Naive thymus-derived CD4-positive, alpha-beta T cell (primary cell): ENCODE measurements around the gene HDLBP. TPM values are rescaled to one million over a fixed set of nuclear protein-coding genes. Genes with fewer than 3 reads are reported as not detected.

Source experiments
- ATAC-seq: fragments of 150-1000 bp; cut with Tn5 transposase; 2 replicates; pipeline ENCODE4 v1.10.0; 2021; ENCODE audit warnings: mild to moderate bottlenecking, moderate library complexity
- CTCF ChIA-PET: fragments of 350-600 bp; sonication (Branson Sonifier 250); formaldehyde crosslinking; loops from one replicate; lab custom pipeline; 2021; ENCODE audit warnings: antibody characterized with exemption; lab: Charles Lee
- POLR2A ChIA-PET: fragments of 350-600 bp; sonication (Branson Sonifier 250); formaldehyde crosslinking; loops from one replicate; lab custom pipeline; 2021; ENCODE audit warnings: antibody characterized with exemption, inconsistent platforms; lab: Charles Lee
- DNase-seq, 9 donors: peaks; one replicate each; pipeline versions ENCODE4 v3.0.0 to v3.0.0-alpha.2; 2020 to 2022; ENCODE audit warnings: mixed read lengths in 1 of 9
- H3K27ac ChIP-seq: one replicate; pipeline ENCODE4 v1.7.0; 2013; ENCODE audit warnings: mild to moderate bottlenecking, low read depth, low read length, moderate library complexity
- H3K27me3 ChIP-seq, 2 donors: one replicate each; pipeline ENCODE4 v1.7.0; 2013; ENCODE audit warnings: low read length in 2 of 2, mild to moderate bottlenecking in 2 of 2, moderate library complexity in 2 of 2; ENCODE audit not compliant: control insufficient read depth in 2 of 2, insufficient read depth in 2 of 2
- H3K36me3 ChIP-seq, 3 experiments: 1 replicate in 2 of 3; 2 replicates in 1 of 3; pipeline ENCODE4 v1.7.0; 2013; ENCODE audit warnings: low read length in 3 of 3, mild to moderate bottlenecking in 3 of 3, moderate library complexity in 1 of 3; ENCODE audit not compliant: insufficient read depth in 3 of 3, control insufficient read depth in 2 of 3
- H3K4me1 ChIP-seq, 2 donors: one replicate each; pipeline ENCODE4 v1.7.0; 2013; ENCODE audit warnings: low read length in 2 of 2, mild to moderate bottlenecking in 2 of 2, moderate library complexity in 1 of 2; ENCODE audit not compliant: control insufficient read depth in 2 of 2, insufficient read depth in 2 of 2
- H3K4me3 ChIP-seq: 2 replicates; pipeline ENCODE4 v1.7.0; 2013; ENCODE audit warnings: mild to moderate bottlenecking, low read length
- H3K9me3 ChIP-seq, 3 experiments: 1 replicate in 2 of 3; 2 replicates in 1 of 3; pipeline ENCODE4 v1.7.0; 2013; ENCODE audit warnings: low read length in 3 of 3; ENCODE audit not compliant: control insufficient read depth in 2 of 3
- H3K27ac Mint-ChIP-seq, 9 donors: one replicate each; pipeline ENCODE4 v1.8.0; 2020 to 2022; ENCODE audit warnings: mixed read lengths in 9 of 9, mild to moderate bottlenecking in 8 of 9, moderate library complexity in 5 of 9, inconsistent platforms in 2 of 9
- H3K27me3 Mint-ChIP-seq, 5 donors: one replicate each; pipeline ENCODE4 v1.8.0; 2021 to 2022; ENCODE audit warnings: mixed read lengths in 5 of 5, mild to moderate bottlenecking in 1 of 5
- H3K36me3 Mint-ChIP-seq, 5 donors: one replicate each; pipeline ENCODE4 v1.8.0; 2020 to 2022; ENCODE audit warnings: mixed read lengths in 5 of 5, mild to moderate bottlenecking in 3 of 5, inconsistent platforms in 1 of 5
- H3K4me1 Mint-ChIP-seq, 7 donors: one replicate each; pipeline ENCODE4 v1.8.0; 2020 to 2022; ENCODE audit warnings: mixed read lengths in 7 of 7, mild to moderate bottlenecking in 3 of 7, inconsistent platforms in 1 of 7
- H3K4me3 Mint-ChIP-seq, 10 donors: one replicate each; pipeline ENCODE4 v1.8.0; 2020 to 2022; ENCODE audit warnings: mild to moderate bottlenecking in 10 of 10, mixed read lengths in 10 of 10, moderate library complexity in 6 of 10, inconsistent platforms in 2 of 10
- H3K9me3 Mint-ChIP-seq, 11 donors: one replicate each; pipeline ENCODE4 v1.8.0; 2020 to 2022; ENCODE audit warnings: mixed read lengths in 11 of 11, mild to moderate bottlenecking in 4 of 11, inconsistent platforms in 1 of 11, moderate library complexity in 1 of 11
- intact Hi-C, 2 donors: fragments of 100-400 bp; cut with micrococcal nuclease; formaldehyde crosslinking; loops; one replicate each; pipeline ENCODE4 v1.15.1; 2023
- polyA plus RNA-seq, 2 donors: library from polyadenylated mRNA; unstranded; fragments of 300-500 nt; fragmentation: Illumina TruSeq; gene quantifications; one replicate each; pipeline ENCODE4 v1.2.3, GENCODE V29; 2021
- total RNA-seq, 6 experiments: library from RNA in 5 of 6; stranded (reverse) in 5 of 6; gene quantifications; 1 replicate in 5 of 6; 2 replicates in 1 of 6; pipeline ENCODE4 v1.2.3 and lab custom pipeline; 2021 to 2026

Gene HDLBP
- total and polyA plus RNA-seq, 7 experiments from 2014 or later = 42.8 to 231 (median 153) TPM

DNA sequence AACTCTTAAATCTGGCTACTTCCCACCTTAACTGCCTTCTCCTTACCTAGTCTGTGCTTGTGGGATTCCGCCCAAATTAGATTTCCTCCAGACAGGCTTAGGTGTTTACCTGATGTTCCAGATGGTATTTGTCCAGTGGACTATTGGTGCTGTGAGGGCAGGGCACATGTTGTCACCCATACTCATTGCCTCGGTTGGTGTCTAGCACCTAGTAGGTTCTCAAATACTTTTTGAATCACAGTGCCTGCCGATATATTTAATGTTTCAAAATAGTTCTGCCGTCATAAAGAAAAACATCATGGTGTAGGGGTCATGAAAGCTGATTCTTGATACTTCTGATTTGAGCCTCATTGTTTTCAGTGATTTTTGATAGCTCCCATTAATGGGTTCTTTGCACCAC, 1.4 kb upstream of the HDLBP start:
- Mint-ChIP-seq H3K4me3 (peak overlapping the region; percentile 93 to 100 (median 98)), H3K4me1 (peaks cover 62 to 84% (median 75%) of the 10 kb centered on the region in 7 donors), H3K27me3 (no peaks in the 10 kb centered on the region), H3K9me3 (peaks cover 0 to 3% (median 0%) of the 10 kb centered on the region in 11 donors), H3K36me3 (peaks cover 0 to 21% (median 4%) of the 10 kb centered on the region in 5 donors), H3K27ac (peak overlapping the region; percentile 96 to 100 (median 99))
- POLR2A ChIA-PET = interaction anchor here (0.5 to 5.0 kb wide), 15 partner anchors 15 to 385 kb away, joined by 3 to 87 read pairs (median 4); partner anchors contain the start of genes ATG4B, DTYMK, ING5 and MTERF4
- Histone ChIP-seq H3K9me3 (no peaks in the 10 kb centered on the region), H3K4me3 (peak overlapping the region; percentile 84), H3K27ac (peak overlapping the region; percentile 95), H3K4me1 (peaks cover 45 to 50% of the 10 kb centered on the region in 2 donors), H3K27me3 (no peaks in the 10 kb centered on the region), H3K36me3 (peaks cover 0 to 9% (median 0%) of the 10 kb centered on the region in 3 experiments)
- DNase-seq (no peak), ATAC-seq (no peak)
- intact Hi-C loops = loop anchor here in 1 of 2 donors (2.0 kb wide), 1 partner anchor 16 kb away; no protein-coding TSS in a partner anchor
- CTCF ChIA-PET = interaction anchor here (1.3 kb wide), 1 partner anchor 9 kb away, joined by 3 read pairs; no protein-coding TSS in a partner anchor

- DNase-seq = peak; percentile 79 to 90 (median 86)
- CTCF ChIA-PET = interaction anchor here (1.0 to 1.3 kb wide), 2 partner anchors 9 to 17 kb away, joined by 3 read pairs; no protein-coding TSS in a partner anchor
- intact Hi-C loops = loop anchor here (1.0 to 2.0 kb wide), 22 partner anchors 16 to 755 kb away; partner anchors contain the start of genes ATG4B (in 2 of the 2), DTYMK (in 2 of the 2), FARP2 (in 2 of the 2) and ING5 (in 2 of the 2)
Measured at GRCh38 chr2:241315879-241316631, 583 bp upstream of the HDLBP start, which contains the start of gene SEPTIN2. Gene SEPTIN2, plus strand, starts transcription at chr2:241315925. Its CDS starts 8,308 bp downstream, at chr2:241324233.

DNA sequence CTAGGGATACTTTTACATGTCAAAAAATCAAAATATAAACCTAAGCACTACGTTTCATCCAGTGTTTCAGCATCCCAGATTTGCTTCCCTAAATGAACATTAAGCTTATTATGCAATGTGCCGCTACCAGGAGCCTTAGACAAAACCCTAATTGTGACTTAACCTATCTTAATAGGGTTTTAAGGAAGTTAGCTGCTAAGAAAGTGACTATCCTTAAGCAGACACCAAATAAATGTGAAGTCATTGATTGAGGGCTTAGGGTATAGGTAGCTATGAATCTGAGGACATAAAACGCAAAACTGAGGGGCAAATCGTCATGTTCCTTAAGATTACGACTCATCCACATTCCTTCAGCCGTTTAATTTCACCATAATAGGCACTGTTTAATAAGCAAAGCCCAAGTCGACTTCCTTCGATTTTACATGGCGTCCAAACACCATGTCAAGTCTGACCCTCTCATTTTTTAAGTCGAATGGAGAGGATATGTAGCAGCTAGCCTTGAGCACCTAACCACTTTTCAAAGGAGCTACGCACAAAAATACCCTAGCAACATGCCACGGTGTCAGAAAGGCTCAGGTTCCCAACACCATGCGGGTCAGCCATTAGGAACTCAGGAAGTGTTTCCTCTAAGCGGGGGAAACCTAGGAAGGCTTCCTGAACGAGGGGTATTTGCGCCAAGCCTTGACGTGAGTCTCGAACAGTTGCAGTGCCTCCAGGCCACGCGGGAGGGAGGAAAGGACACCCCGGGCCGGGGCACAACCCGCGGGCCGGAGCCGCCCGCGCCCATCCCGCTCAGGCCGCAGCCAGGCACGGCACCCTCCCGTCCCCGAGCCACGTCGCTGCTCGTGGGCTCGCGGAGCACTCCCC, 1.0 kb downstream of the HDLBP start:
- Mint-ChIP-seq H3K4me3 (peak overlapping the region; percentile 87 to 100 (median 98)), H3K9me3 (peaks cover 0 to 3% (median 0%) of the 10 kb centered on the region in 11 donors), H3K36me3 (peaks cover 0 to 8% (median 4%) of the 10 kb centered on the region in 5 donors), H3K27me3 (no peaks in the 10 kb centered on the region), H3K4me1 (peaks cover 62 to 84% (median 76%) of the 10 kb centered on the region in 7 donors), H3K27ac (peak overlapping the region; percentile 89 to 100 (median 97))
- H3K27ac ChIP-seq = peak overlapping the region; percentile 95
- DNase-seq (no peak), ATAC-seq (no peak)
- no peaks in the 10 kb centered on the region for H3K9me3 ChIP-seq
- CTCF ChIA-PET = interaction anchor here (0.5 to 1.2 kb wide), 5 partner anchors 13 to 417 kb away, joined by 3 to 4 read pairs (median 3); no protein-coding TSS in a partner anchor
- H3K4me3 ChIP-seq = peak overlapping the region; percentile 98
- H3K27me3 ChIP-seq = no peaks in the 10 kb centered on the region
- H3K36me3 ChIP-seq = peaks cover 0 to 9% (median 0%) of the 10 kb centered on the region in 3 experiments
- POLR2A ChIA-PET = interaction anchor here (0.5 to 5.0 kb wide), 21 partner anchors 10 to 746 kb away, joined by 3 to 87 read pairs (median 4); partner anchors contain the start of genes ATG4B, DTYMK, MTERF4 and PASK
- intact Hi-C loops = loop anchor here (1.0 to 2.0 kb wide), 21 partner anchors 14 to 753 kb away; partner anchors contain the start of genes ATG4B (in 2 of the 2), DTYMK (in 2 of the 2), FARP2 (in 2 of the 2) and ING5 (in 2 of the 2)
- H3K4me1 ChIP-seq = peaks cover 42 to 48% of the 10 kb centered on the region in 2 donors

More at GRCh38 chr2:241315879-241316631, 583 bp upstream of the HDLBP start, which contains the start of gene SEPTIN2:
- peaks cover 0 to 18% (median 4%) of the 10 kb centered on the region in 5 donors for H3K36me3 Mint-ChIP-seq
- H3K9me3 ChIP-seq = no peaks in the 10 kb centered on the region
- ATAC-seq = peak; percentile 54
- H3K4me3 Mint-ChIP-seq = peak within 1 kb of the TSS; percentile 93 to 100 (median 98)
- H3K27me3 Mint-ChIP-seq = no peaks in the 10 kb centered on the region
- peak within 1 kb of the TSS; percentile 96 to 100 (median 99) for H3K27ac Mint-ChIP-seq
- H3K9me3 Mint-ChIP-seq = peaks cover 0 to 3% (median 0%) of the 10 kb centered on the region in 11 donors
- peaks cover 0 to 9% (median 0%) of the 10 kb centered on the region in 3 experiments for H3K36me3 ChIP-seq
- POLR2A ChIA-PET = interaction anchor here (0.5 to 5.0 kb wide), 18 partner anchors 14 to 751 kb away, joined by 3 to 87 read pairs (median 4); partner anchors contain the start of genes ATG4B, DTYMK, ING5 and MTERF4
- H3K27me3 ChIP-seq = no peaks in the 10 kb centered on the region
- H3K4me1 Mint-ChIP-seq = peaks cover 62 to 84% (median 75%) of the 10 kb centered on the region in 7 donors
- H3K4me1 ChIP-seq = peaks cover 41 to 42% of the 10 kb centered on the region in 2 donors
- H3K4me3 ChIP-seq = peak within 1 kb of the TSS; percentile 98
- peak within 1 kb of the TSS; percentile 95 for H3K27ac ChIP-seq

DNA sequence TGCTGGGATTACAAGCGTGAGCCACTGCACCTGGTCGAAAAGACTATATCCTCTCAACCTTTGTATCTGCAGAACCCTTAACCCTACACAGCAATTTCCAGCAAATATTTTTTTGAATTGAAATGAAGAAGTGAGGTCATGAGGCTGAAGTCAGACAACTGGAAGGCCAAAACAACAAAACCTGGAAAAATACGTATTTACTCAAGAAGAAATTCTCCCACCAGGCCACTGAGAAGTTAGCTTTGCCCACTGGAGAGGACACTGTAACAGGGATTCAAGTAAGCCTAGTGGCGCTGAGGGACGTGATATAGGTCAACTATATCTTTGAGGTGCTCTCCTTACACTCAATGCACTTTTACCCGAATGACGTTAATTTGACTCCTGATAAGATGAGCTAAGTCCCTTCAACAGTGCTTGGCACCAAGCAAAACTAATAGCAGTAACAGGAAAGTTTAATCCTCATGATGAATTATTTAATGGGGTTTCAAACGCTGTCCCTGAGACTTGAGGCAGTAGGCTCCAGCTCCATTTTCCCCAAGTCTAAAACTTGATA, 1.9 kb downstream of the HDLBP start:
- Histone ChIP-seq H3K27ac (no peak overlapping the region), H3K36me3 (peaks cover 0 to 9% (median 0%) of the 10 kb centered on the region in 3 experiments), H3K4me1 (peaks cover 49 to 50% of the 10 kb centered on the region in 2 donors), H3K4me3 (peak overlapping the region; percentile 98), H3K9me3 (no peaks in the 10 kb centered on the region), H3K27me3 (no peaks in the 10 kb centered on the region)
- CTCF ChIA-PET = no interaction called here
- intact Hi-C loops = loop anchor here in 1 of 2 donors (2.0 kb wide), 3 partner anchors 23 to 303 kb away; partner anchors contain the start of gene MTERF4
- DNase-seq = no peak
- H3K4me1 Mint-ChIP-seq = peaks cover 62 to 84% (median 77%) of the 10 kb centered on the region in 7 donors
- POLR2A ChIA-PET = interaction anchor here (0.6 to 5.0 kb wide), 5 partner anchors 12 to 761 kb away, joined by 3 to 87 read pairs (median 6); partner anchors contain the start of genes DTYMK and PASK
- H3K9me3 Mint-ChIP-seq = peaks cover 0 to 3% (median 0%) of the 10 kb centered on the region in 11 donors
- ATAC-seq = no peak
- peak overlapping the region; percentile 58 to 100 (median 97) for H3K4me3 Mint-ChIP-seq
- peaks cover 0 to 12% (median 4%) of the 10 kb centered on the region in 5 donors for H3K36me3 Mint-ChIP-seq
- H3K27ac Mint-ChIP-seq = peak overlapping the region in 8 of 9 donors; percentile 89 to 100 (median 97)
- H3K27me3 Mint-ChIP-seq = no peaks in the 10 kb centered on the region

GRCh38 chr2:241312082-241312481, 3.4 kb downstream of the HDLBP start:
- Histone ChIP-seq H3K27ac (no peak overlapping the region), H3K36me3 (peaks cover 0 to 9% (median 0%) of the 10 kb centered on the region in 3 experiments), H3K4me3 (no peak overlapping the region), H3K9me3 (no peaks in the 10 kb centered on the region), H3K4me1 (peaks cover 35 to 36% of the 10 kb centered on the region in 2 donors), H3K27me3 (no peaks in the 10 kb centered on the region)
- H3K9me3 Mint-ChIP-seq = peaks cover 0 to 3% (median 0%) of the 10 kb centered on the region in 11 donors
- peak overlapping the region in 7 of 9 donors; percentile 26 to 97 (median 88) for H3K27ac Mint-ChIP-seq
- ATAC-seq = no peak
- peaks cover 0 to 6% (median 4%) of the 10 kb centered on the region in 5 donors for H3K36me3 Mint-ChIP-seq
- ChIA-PET POLR2A (interaction anchor here (0.5 to 1.2 kb wide), 5 partner anchors 9 to 210 kb away, joined by 3 to 4 read pairs (median 3); partner anchors contain the start of gene MTERF4), CTCF (no interaction called here)
- H3K27me3 Mint-ChIP-seq = no peaks in the 10 kb centered on the region
- no peak for DNase-seq
- peaks cover 56 to 84% (median 72%) of the 10 kb centered on the region in 7 donors for H3K4me1 Mint-ChIP-seq
- H3K4me3 Mint-ChIP-seq = peak overlapping the region in 4 of 10 donors; percentile 2 to 30 (median 6)
- intact Hi-C loops = no loop called here
